Kidney (tissue), 14 donors: ENCODE results near the gene CRX. TPM values are rescaled to one million over a fixed set of nuclear protein-coding genes. Genes with fewer than 3 reads are reported as not detected.
A peak's percentile ranks its signal among the peaks of the same experiment; 100 is the strongest.

Experiments used
- DNase-seq, 5 donors: peaks; one replicate each; pipeline ENCODE4 v3.0.0-alpha.2; 2013 to 2020
- FAIRE-seq: peaks from 2 replicates; lab custom pipeline; 2012; peaks lifted over from hg19 to GRCh38; lab: Jason Lieb, UNC
- H3K27ac ChIP-seq, 2 donors: one replicate each; pipeline ENCODE4 v1.7.0; 2013; ENCODE audit warnings: low read depth in 2 of 2, low read length in 2 of 2, inconsistent platforms in 1 of 2
- H3K27me3 ChIP-seq: one replicate; pipeline ENCODE4 v1.7.1; 2013; ENCODE audit warnings: low read length, inconsistent platforms; ENCODE audit not compliant: control insufficient read depth, insufficient read depth
- H3K36me3 ChIP-seq, 3 donors: one replicate each; pipeline versions ENCODE4 v1.7.0 to v1.7.1; 2013; ENCODE audit warnings: low read length in 3 of 3, control low read depth in 1 of 3, inconsistent platforms in 1 of 3; ENCODE audit not compliant: insufficient read depth in 3 of 3, control insufficient read depth in 2 of 3
- H3K4me1 ChIP-seq, 3 donors: one replicate each; pipeline versions ENCODE4 v1.7.0 to v1.7.1; 2013; ENCODE audit warnings: low read length in 3 of 3, inconsistent platforms in 1 of 3, low read depth in 1 of 3; ENCODE audit not compliant: control insufficient read depth in 2 of 3, insufficient read depth in 2 of 3
- H3K4me3 ChIP-seq, 3 donors: one replicate each; pipeline versions ENCODE4 v1.7.0 to v1.8.1; 2013; ENCODE audit warnings: low read length in 3 of 3, control low read depth in 1 of 3, inconsistent platforms in 1 of 3
- H3K9ac ChIP-seq, 3 donors: one replicate each; pipeline versions ENCODE4 v1.7.0 to v1.7.1; 2013; ENCODE audit warnings: low read length in 3 of 3, control low read depth in 1 of 3, inconsistent platforms in 1 of 3
- H3K9me3 ChIP-seq, 3 donors: one replicate each; pipeline versions ENCODE4 v1.7.0 to v1.7.1; 2013; ENCODE audit warnings: low read length in 3 of 3, control low read depth in 1 of 3, inconsistent platforms in 1 of 3; ENCODE audit not compliant: control insufficient read depth in 2 of 3, insufficient read depth in 1 of 3
- CTCF ChIP-seq: IDR thresholded peaks from 3 replicates; pipeline ENCODE4 v1.5.1; 2012; ENCODE audit warnings: mild to moderate bottlenecking, moderate library complexity, borderline replicate concordance; ENCODE audit not compliant: insufficient read depth; ENCODE audit errors: extremely low read depth
- intact Hi-C: fragments of 100-400 bp; cut with DNase I; formaldehyde crosslinking; loops from one replicate; pipeline ENCODE4 v1.11.1; 2022
- polyA plus RNA-seq: library from polyadenylated mRNA; stranded (reverse); fragments of 350-450 nt; fragmentation: Illumina TruSeq; extraction: RNeasy Lipid Tissue Mini Kit (QIAGEN cat#74804); gene quantifications from one replicate; pipeline ENCODE4 v1.2.3, GENCODE V29; 2014; ENCODE audit warnings: low read depth, low replicate concordance; ENCODE audit not compliant: insufficient read depth
- total RNA-seq: library from RNA; stranded (reverse); fragmentation: NEBNext Ultra II Directional; extraction: Animal tissue kit (Norgen Biotek cat#: 25700); gene quantifications from one replicate; pipeline ENCODE4 v1.2.1, GENCODE V29; 2021
- donor health status: control.
- donor health status: control.
- donor health status: control.
- donor health status: control.
- donor health status: control.
- donor health status: DM: yes; HTN: yes; CAD: no.
- donor health status: Normal renal cell carcinoma (clear cell type).

Gene CRX
- total and polyA plus RNA-seq, 2 donors from 2014 or later, result not detected

- TF ChIP-seq CTCF, result peak; percentile 63
- no peak overlapping the region for H3K9ac ChIP-seq
- FAIRE-seq (no peak), DNase-seq (peak; percentile 63 to 88 (median 79))
- H3K27me3 ChIP-seq, result no peaks in the 10 kb centered on the region
- intact Hi-C loops, result no loop called here
- no peaks in the 10 kb centered on the region for H3K9me3 ChIP-seq
- no peak overlapping the region for H3K27ac ChIP-seq
- no peaks in the 10 kb centered on the region for H3K4me1 ChIP-seq
- peaks cover 0 to 5% (median 0%) of the 10 kb centered on the region in 3 donors for H3K36me3 ChIP-seq
- no peak overlapping the region for H3K4me3 ChIP-seq
These were observed 31.3 kb upstream of the CRX start for GRCh38 chr19:47790398-47790814.

GRCh38 chr19:47792616-47793015 lies 29.1 kb upstream of the CRX start:
- H3K27ac ChIP-seq, result no peak overlapping the region
- FAIRE-seq (no peak), DNase-seq (no peak)

GRCh38 chr19:47794526-47794925 lies 27.2 kb upstream of the CRX start:
- H3K9me3 ChIP-seq, result no peaks in the 10 kb centered on the region
- H3K4me1 ChIP-seq, result no peaks in the 10 kb centered on the region

More at GRCh38 chr19:47792616-47793015, 29.1 kb upstream of the CRX start:
- Histone ChIP-seq H3K9me3 (no peaks in the 10 kb centered on the region), H3K36me3 (no peaks in the 10 kb centered on the region), H3K9ac (no peak overlapping the region), H3K4me3 (no peak overlapping the region), H3K27me3 (no peaks in the 10 kb centered on the region), H3K4me1 (no peaks in the 10 kb centered on the region)
- intact Hi-C loops, result no loop called here
- no peak for TF ChIP-seq CTCF

More at GRCh38 chr19:47794526-47794925, 27.2 kb upstream of the CRX start:
- no peak overlapping the region for H3K9ac ChIP-seq
- H3K36me3 ChIP-seq, result no peaks in the 10 kb centered on the region
- no peak overlapping the region for H3K4me3 ChIP-seq
- TF ChIP-seq CTCF, result no peak
- no peak overlapping the region for H3K27ac ChIP-seq
- no peaks in the 10 kb centered on the region for H3K27me3 ChIP-seq
- intact Hi-C loops, result no loop called here
- FAIRE-seq (no peak), DNase-seq (no peak)
